ENCODE results near the gene TTLL11.

- TF ChIP-seq CTCF (IDR thresholded peaks at IDR 0.05) = no peak
- TF ChIP-seq POLR2A (IDR thresholded peaks at IDR 0.05) = no peak
Measured at GRCh38 chr9:121909111-121909510, 184.0 kb downstream of the TTLL11 start.

Measured in prostate gland (tissue), 2 donors.